SHP77 (cell line): ENCODE data around the gene TRPM8.
A peak's percentile ranks its signal among the peaks of the same experiment; 100 is the strongest.

Experiments
- DNase-seq, 2 experiments: peaks; one replicate each; lab custom pipeline; 2025; lab: John Stamatoyannopoulos, UW

Gene TRPM8

DNA sequence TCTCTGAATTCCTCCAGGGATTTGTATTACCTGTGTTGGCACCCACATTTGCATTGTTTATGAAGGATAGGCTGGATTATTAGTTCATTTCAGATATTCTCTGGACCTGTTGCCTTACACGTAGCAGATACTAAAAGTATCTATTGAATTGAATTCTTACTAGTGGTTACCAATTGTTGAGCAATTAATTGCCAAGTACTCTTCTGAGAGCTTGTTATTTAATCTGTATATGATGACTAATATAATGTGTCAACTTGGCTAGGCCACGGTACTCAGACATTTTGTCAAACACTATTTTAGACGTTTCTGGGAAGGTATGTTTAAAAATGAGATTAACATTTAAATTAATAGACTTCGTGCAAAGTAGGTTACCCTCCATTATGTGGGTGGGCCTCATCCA is 130.9 kb downstream of the TRPM8 start:
- no peak for DNase-seq

DNA sequence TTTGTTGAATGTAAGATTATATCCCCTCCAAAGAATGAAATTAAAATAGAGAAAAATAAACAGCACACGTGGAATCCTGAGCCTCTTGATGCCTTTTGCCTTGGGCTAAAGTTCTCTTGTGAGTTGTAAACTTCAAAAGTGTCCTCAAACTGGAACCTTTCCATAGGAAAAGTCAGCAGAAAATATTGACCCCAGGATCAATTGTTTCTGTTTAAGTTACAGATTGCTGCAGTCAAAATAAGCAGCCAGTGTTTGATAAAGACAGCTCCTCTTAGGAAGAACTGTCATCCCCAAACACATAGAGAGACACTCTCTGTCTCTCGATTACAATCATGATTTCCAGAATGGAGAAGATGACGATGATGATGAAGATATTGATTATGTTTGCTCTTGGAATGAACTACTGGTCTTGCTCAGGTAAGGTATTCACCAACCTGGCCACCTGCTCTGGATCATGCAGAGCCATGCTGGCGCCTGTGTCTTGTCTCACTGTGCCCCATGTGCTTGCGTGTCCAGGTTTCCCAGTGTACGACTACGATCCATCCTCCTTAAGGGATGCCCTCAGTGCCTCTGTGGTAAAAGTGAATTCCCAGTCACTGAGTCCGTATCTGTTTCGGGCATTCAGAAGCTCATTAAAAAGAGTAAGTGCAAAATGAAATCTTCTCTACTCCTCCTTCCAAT is 133.4 kb downstream of the TRPM8 start, which contains the start of gene SPP2:
Gene SPP2 (plus strand): TSS at position 248 of the 681 bp plus-strand sequence. CDS start 85 bp downstream, at position 333.
- no peak for DNase-seq

DNA sequence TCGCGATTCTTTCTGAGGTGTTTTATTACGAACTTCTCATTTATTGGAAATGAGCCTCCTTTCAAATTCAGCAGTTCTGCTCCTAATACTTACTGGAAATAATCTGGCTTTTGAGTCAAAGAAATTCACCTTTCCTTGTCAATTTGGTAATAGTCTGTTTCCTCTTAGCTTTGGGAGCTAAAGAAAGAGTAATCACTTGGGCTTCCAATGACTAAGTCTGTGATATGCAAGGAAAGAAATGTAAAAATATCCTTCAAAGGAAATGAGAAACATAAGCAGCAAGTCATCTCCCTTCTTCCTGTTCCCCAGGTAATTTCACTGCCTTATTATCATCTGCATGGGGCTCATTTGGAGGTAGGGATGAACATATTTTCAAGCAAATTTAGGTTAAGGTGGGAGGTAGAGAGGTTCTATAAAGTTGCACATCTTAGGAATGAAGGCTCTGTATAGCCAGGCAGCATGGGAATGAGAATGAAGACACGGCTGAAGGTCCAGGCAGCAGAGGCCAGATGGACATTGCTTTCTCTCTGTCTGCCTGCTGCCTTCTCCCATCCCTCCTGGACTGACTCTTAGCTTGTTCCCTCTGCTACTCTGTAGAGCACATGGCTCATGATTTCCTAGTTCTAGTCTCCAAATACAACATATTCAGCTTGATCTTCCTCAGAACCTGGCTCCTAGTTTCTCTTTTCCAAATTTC is 134.3 kb downstream of the TRPM8 start:
- no peak for DNase-seq

DNA sequence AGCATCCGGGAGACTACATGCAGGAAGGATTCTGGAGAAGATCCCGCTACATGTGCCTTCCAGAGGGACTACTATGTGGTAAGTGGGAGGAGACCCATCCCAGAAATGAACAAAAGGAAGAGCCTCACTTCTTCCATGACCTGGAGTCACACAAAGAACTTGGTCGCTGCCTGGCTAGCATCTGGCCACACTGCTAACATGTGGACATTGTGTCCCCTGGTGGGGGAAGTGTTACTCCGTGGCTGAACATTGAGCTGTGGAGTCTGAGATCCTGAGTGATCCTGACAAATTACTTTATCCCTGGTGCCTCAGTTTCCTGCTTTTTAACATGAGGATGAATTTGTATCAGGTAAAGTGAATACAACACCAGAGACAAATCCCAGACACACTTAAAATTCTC is 141.7 kb downstream of the TRPM8 start:
- DNase-seq, result no peak

DNA sequence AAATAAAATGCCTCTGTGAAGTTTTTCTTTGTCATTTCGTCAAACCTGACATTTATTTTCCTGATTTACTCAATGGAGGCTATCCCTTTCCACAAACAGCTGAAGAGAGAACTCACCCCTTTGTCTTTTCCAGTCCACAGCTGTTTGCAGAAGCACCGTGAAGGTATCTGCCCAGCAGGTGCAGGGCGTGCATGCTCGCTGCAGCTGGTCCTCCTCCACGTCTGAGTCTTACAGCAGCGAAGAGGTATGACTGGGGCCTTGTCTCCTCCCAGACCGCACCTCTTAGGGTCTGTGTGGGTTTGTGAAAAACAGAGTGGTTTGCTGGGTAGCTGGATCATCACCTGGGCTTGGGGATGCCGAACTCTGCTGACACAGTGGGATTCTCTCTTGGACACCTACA is 143.1 kb downstream of the TRPM8 start:
- peak; percentile 76 to 85 for DNase-seq

DNA sequence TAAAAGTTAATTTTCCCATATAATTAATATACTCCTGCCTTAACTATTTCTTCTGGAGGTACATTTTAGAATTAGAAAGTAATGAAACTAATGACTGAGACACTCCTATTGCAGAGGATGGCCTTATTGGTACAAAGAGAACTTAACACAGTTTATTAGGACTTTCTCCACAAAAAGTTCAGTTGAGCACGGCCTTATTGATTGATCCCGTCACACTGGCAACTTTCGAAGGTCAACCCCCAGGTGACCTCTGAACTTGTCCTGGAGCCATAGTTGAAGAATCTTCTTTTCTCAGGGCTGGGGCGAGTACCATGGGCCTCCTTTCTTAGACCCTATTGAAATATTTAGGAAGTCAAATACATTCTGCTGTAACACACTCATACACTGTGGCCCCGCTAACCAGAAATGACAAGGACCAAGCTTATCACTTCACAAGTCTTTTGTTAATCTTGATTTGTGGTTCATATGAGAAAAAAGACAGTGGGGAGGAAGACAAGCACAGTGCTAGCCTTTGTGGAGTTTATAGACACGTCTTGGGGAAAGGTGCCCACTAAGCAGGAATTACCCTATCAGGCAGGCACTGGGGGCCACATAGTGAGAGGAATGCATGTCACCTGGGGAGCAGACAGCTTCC is 144.6 kb downstream of the TRPM8 start:
- DNase-seq, result no peak

DNA sequence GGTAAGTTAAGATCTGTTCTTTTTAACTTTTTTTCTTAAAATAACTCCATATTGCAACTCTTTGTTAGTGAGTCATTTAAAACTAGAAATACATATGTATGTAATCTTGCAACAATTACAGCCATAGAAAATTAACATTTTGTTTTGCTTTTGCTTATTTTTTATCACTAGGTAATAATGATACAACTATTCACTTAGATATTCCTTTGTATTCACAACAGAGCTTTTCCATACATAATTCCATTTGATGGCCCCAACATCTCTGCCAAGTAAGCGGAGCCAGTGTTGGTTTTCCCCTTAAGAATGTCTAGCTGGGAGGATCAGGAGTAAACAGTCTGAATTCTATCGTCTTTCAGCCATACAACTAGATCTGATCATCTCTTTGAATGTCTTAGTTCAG is 149.4 kb downstream of the TRPM8 start:
- DNase-seq, result no peak
